ENCODE data around the gene TEX29.

GRCh38 chr13:111356795-111357194, 36.4 kb downstream of the TEX29 start:
- TF ChIP-seq E2F5 (CRISPR knock-in tag; IDR thresholded peaks at IDR 0.05) (no peak), ZNF121 (CRISPR knock-in tag; IDR thresholded peaks at IDR 0.05) (no peak), CTCF (IDR thresholded peaks at IDR 0.05) (no peak), ZSCAN18 (CRISPR knock-in tag; IDR thresholded peaks at IDR 0.05) (no peak), E2F4 (CRISPR knock-in tag; IDR thresholded peaks at IDR 0.05; ENCODE audit: borderline replicate concordance, low read depth) (no peak)
